ENCODE measurements around the gene ARHGEF7.

DNA sequence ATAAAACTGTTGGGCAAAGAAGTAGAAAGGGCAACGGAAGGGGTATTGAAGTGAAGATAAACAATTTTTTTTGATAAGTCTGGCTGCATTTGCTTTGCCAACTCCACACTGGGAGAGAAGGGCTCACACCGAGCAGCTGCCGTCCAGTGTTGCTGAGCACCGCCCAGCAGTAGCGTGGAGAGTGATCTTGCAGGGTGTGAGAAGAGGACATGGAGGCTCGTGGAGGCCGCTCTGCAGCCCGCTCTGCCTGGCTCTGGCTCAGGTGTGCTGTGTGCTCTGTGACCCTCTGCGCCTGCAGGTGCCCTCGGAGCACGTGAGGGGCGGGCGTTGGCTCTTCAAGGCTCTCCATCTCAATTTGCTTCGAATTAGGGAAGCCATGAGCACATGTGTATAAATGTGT, 169.5 kb downstream of the ARHGEF7 start:
- TF ChIP-seq, protein P1, sequence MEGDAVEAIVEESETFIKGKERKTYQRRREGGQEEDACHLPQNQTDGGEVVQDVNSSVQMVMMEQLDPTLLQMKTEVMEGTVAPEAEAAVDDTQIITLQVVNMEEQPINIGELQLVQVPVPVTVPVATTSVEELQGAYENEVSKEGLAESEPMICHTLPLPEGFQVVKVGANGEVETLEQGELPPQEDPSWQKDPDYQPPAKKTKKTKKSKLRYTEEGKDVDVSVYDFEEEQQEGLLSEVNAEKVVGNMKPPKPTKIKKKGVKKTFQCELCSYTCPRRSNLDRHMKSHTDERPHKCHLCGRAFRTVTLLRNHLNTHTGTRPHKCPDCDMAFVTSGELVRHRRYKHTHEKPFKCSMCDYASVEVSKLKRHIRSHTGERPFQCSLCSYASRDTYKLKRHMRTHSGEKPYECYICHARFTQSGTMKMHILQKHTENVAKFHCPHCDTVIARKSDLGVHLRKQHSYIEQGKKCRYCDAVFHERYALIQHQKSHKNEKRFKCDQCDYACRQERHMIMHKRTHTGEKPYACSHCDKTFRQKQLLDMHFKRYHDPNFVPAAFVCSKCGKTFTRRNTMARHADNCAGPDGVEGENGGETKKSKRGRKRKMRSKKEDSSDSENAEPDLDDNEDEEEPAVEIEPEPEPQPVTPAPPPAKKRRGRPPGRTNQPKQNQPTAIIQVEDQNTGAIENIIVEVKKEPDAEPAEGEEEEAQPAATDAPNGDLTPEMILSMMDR (IDR thresholded peaks at IDR 0.05): no peak
- no peak for TF ChIP-seq EZH2phosphoT487 (IDR thresholded peaks at IDR 0.05)

Measured in neural progenitor cell (in vitro differentiated cells).